GM12878 (cell line): ENCODE results near the gene GZMA. TPM values are rescaled to one million over a fixed set of nuclear protein-coding genes. Genes with fewer than 3 reads are reported as not detected.

ENCODE experiments used
- ATAC-seq: fragments of 200-7000 bp; cut with Tn5 transposase; 3 replicates; pipeline ENCODE4 v1.9.1; 2020; ENCODE audit warnings: mild to moderate bottlenecking, moderate library complexity
- BruUV-seq: library from RNA; stranded (reverse); fragments of 400-500 nt; replicated peaks from 2 replicates; lab custom pipeline; 2021; lab: Mats Ljungman, UMichigan
- CTCF ChIA-PET: fragments of 300-600 bp; sonication (Branson Sonifier 250); formaldehyde crosslinking; extraction: SDS; loops from one replicate; lab custom pipeline; 2021; ENCODE audit warnings: inconsistent platforms; lab: Yijun Ruan, JAX
- POLR2A ChIA-PET: fragments of 350-600 bp; formaldehyde crosslinking; extraction: SDS; loops from one replicate; lab custom pipeline; 2021; ENCODE audit warnings: inconsistent platforms; lab: Charles Lee
- RAD21 ChIA-PET: fragments of 300-600 bp; sonication (Branson Sonifier 250); formaldehyde crosslinking; loops from one replicate; lab custom pipeline; 2023; ENCODE audit warnings: antibody characterized with exemption; ENCODE audit not compliant: unreplicated experiment; lab: Charles Lee
- SMC1A ChIA-PET: fragments of 300-600 bp; sonication (Branson Sonifier 250); formaldehyde crosslinking; loops from one replicate; lab custom pipeline; 2023; ENCODE audit not compliant: unreplicated experiment, uncharacterized antibody; lab: Charles Lee
- DNase-seq: peaks from one replicate; pipeline ENCODE4 v3.0.0-alpha.2; 2011; ENCODE audit warnings: low read depth, low spot score
- FAIRE-seq: peaks from 3 replicates; lab custom pipeline; 2011; peaks lifted over from hg19 to GRCh38; lab: Jason Lieb, UNC
- H2AFZ ChIP-seq: 2 replicates; pipeline ENCODE4 v1.6.0; 2011; ENCODE audit warnings: low read depth, low read length, control low read depth; ENCODE audit not compliant: control insufficient read depth
- H3K27ac ChIP-seq: 2 replicates; pipeline ENCODE4 v1.5.1; 2011; ENCODE audit warnings: control low read depth; ENCODE audit not compliant: control insufficient read depth, insufficient read depth
- H3K27me3 ChIP-seq, 2 experiments: replicated peaks in 1 of 2; 2 replicates each; pipeline versions ENCODE4 v1.6.0 to v1.6.1; 2011; ENCODE audit warnings: low read length in 1 of 2; ENCODE audit not compliant: control insufficient read depth in 2 of 2, insufficient read depth in 2 of 2
- H3K36me3 ChIP-seq, 2 experiments: 2 replicates each; pipeline ENCODE4 v1.5.1; 2011; ENCODE audit warnings: low read length in 1 of 2; ENCODE audit not compliant: control insufficient read depth in 2 of 2, insufficient read depth in 2 of 2
- H3K4me1 ChIP-seq: 2 replicates; pipeline ENCODE4 v1.6.1; 2011; ENCODE audit warnings: mild to moderate bottlenecking, low read length, moderate library complexity, mixed read lengths; ENCODE audit not compliant: control insufficient read depth, insufficient read depth
- H3K4me2 ChIP-seq: 2 replicates; pipeline ENCODE4 v1.6.0; 2011; ENCODE audit warnings: control low read depth; ENCODE audit not compliant: control insufficient read depth, insufficient read depth
- H3K4me3 ChIP-seq: fragments of 200-600 bp; sonication (generic); 2 replicates; pipeline ENCODE4 v1.5.1; 2016
- H3K79me2 ChIP-seq: 2 replicates; pipeline ENCODE4 v1.6.0; 2011; ENCODE audit warnings: low read length; ENCODE audit not compliant: control insufficient read depth, insufficient read depth
- H3K9ac ChIP-seq: 2 replicates; pipeline ENCODE4 v1.8.0; 2011; ENCODE audit warnings: low read length, control low read depth, mixed read lengths; ENCODE audit not compliant: control insufficient read depth, insufficient read depth
- H3K9me3 ChIP-seq: replicated peaks from 3 replicates; pipeline ENCODE4 v1.5.1; 2011; ENCODE audit warnings: mild to moderate bottlenecking, low read length; ENCODE audit not compliant: control insufficient read depth, insufficient read depth
- H4K20me1 ChIP-seq: 2 replicates; pipeline ENCODE4 v1.6.0; 2011; ENCODE audit not compliant: control insufficient read depth, insufficient read depth
- BCLAF1 ChIP-seq: fragments of 450-650 bp; IDR thresholded peaks from 2 replicates; pipeline ENCODE4 v1.6.1; 2017; ENCODE audit warnings: antibody characterized with exemption, mild to moderate bottlenecking, moderate library complexity
- CBX3 ChIP-seq: fragments of 200-600 bp; sonication (generic); IDR thresholded peaks from 2 replicates; pipeline ENCODE4 v1.6.1; 2016; ENCODE audit warnings: low read depth, borderline replicate concordance
- E2F4 ChIP-seq: IDR thresholded peaks from 2 replicates; pipeline ENCODE4 v1.6.1; 2012; ENCODE audit warnings: low read depth, low read length, improper control_type of control experiment
- EED ChIP-seq: sonication (generic); IDR thresholded peaks from 2 replicates; pipeline ENCODE4 v1.6.1; 2016; ENCODE audit warnings: antibody characterized with exemption, low read depth
- RAD51 ChIP-seq: fragments of 450-650 bp; IDR thresholded peaks from 2 replicates; pipeline ENCODE4 v1.6.1; 2016; ENCODE audit warnings: moderate library complexity, mild to moderate bottlenecking, inconsistent platforms
- RBBP5 ChIP-seq: fragments of 200-600 bp; sonication (generic); conservative IDR thresholded peaks from 2 replicates; pipeline ENCODE4 v1.6.1; 2016
- SPI1 ChIP-seq: IDR thresholded peaks from 2 replicates; pipeline ENCODE4 v1.6.1; 2011; ENCODE audit warnings: low read depth, mild to moderate bottlenecking, low read length, moderate library complexity, borderline replicate concordance; ENCODE audit not compliant: insufficient read depth
- USF2 ChIP-seq: IDR thresholded peaks from 2 replicates; pipeline ENCODE4 v1.6.1; 2011; ENCODE audit warnings: low read depth, low read length, improper control_type of control experiment, borderline replicate concordance
- WGBS: methylation state at CpG from one replicate; pipeline ENCODE4 v1.1.6; 2016; ENCODE audit warnings: low lambda C conversion rate; ENCODE audit not compliant: insufficient replicate concordance, insufficient coverage; ENCODE audit errors: missing lambda C conversion rate; 5-methylcytosine and 5-hydroxymethylcytosine counted together
- in situ Hi-C: fragments of 300-500 bp; cut with MboI; formaldehyde crosslinking; loops from 9 replicates; pipeline ENCODE4 v1.14.3; 2018; ENCODE audit warnings: mixed read lengths
- intact Hi-C: fragments of 100-400 bp; cut with micrococcal nuclease; formaldehyde crosslinking; loops from one replicate; pipeline ENCODE4 v1.14.2; 2022; ENCODE audit not compliant: unreplicated experiment
- polyA plus RNA-seq, 11 experiments: library from polyadenylated mRNA; depleted of rRNA in 4 of 11; unstranded in 6 of 11; stranded (reverse) in 5 of 11; fragments of >200 nt; fragmentation: Nextera tagmentation in 4 of 11; fragmentation: Illumina TruSeq in 1 of 11; extraction: Ambion mirVana in 4 of 11; extraction: Trizol in 1 of 11; gene quantifications; 1 replicate in 1 of 11; 2 replicates in 10 of 11; pipeline versions ENCODE4 v1.2.1 to v1.2.3, GENCODE V29; 2011 to 2016; ENCODE audit warnings: inconsistent platforms in 2 of 11, missing spikeins in 2 of 11, low read depth in 1 of 11
- total RNA-seq, 4 experiments: library from RNA; depleted of rRNA in 3 of 4; stranded (reverse); fragments of >200 nt in 3 of 4; fragmentation: Illumina TruSeq in 1 of 4; extraction: Trizol in 1 of 4; gene quantifications; 2 replicates each; pipeline versions ENCODE4 v1.2.1 to v1.2.3, GENCODE V29; 2013 to 2021
- TF ChIP-seq, protein P1 (sequence below): fragments of 450-650 bp; conservative IDR thresholded peaks from 2 replicates; pipeline ENCODE4 v1.6.1; 2017; ENCODE audit warnings: mild to moderate bottlenecking, moderate library complexity

The GZMA gene
- total and polyA plus RNA-seq, 10 of the 15 experiments (the other 5 are each of a cell fraction or from before 2014, with no cell fraction given): 0.18 TPM; not detected in 9

GRCh38 chr5:55055183-55055582 lies 47.3 kb upstream of the GZMA start:
- intact Hi-C loops: no loop called here
- Histone ChIP-seq H3K9ac (no peak overlapping the region), H3K79me2 (no peaks in the 10 kb centered on the region), H3K4me1 (no peaks in the 10 kb centered on the region)
- ChIA-PET SMC1A (no interaction called here), RAD21 (no interaction called here)
- DNase-seq: no peak
- WGBS: 0% methylated on average over 2 of the region's 2 CpGs
- no peak for ATAC-seq
- no TSS peak for BruUV-seq
- TF ChIP-seq USF2: no peak
- no peak for TF ChIP-seq SPI1
- TF ChIP-seq, protein P1, sequence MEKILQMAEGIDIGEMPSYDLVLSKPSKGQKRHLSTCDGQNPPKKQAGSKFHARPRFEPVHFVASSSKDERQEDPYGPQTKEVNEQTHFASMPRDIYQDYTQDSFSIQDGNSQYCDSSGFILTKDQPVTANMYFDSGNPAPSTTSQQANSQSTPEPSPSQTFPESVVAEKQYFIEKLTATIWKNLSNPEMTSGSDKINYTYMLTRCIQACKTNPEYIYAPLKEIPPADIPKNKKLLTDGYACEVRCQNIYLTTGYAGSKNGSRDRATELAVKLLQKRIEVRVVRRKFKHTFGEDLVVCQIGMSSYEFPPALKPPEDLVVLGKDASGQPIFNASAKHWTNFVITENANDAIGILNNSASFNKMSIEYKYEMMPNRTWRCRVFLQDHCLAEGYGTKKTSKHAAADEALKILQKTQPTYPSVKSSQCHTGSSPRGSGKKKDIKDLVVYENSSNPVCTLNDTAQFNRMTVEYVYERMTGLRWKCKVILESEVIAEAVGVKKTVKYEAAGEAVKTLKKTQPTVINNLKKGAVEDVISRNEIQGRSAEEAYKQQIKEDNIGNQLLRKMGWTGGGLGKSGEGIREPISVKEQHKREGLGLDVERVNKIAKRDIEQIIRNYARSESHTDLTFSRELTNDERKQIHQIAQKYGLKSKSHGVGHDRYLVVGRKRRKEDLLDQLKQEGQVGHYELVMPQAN: no peak
- no peak for TF ChIP-seq EED
- no peak for TF ChIP-seq RAD51
- no peak for TF ChIP-seq BCLAF1
- no peak for TF ChIP-seq CBX3
- TF ChIP-seq E2F4: no peak
- TF ChIP-seq RBBP5: no peak
- TF ChIP-seq, all 136 proteins: peak for 0
- no peak for FAIRE-seq
- no peak overlapping the region for H3K4me3 ChIP-seq
- no peaks in the 10 kb centered on the region for H3K27me3 ChIP-seq
- H3K4me2 ChIP-seq: no peak overlapping the region
- no peaks in the 10 kb centered on the region; the same call in 2 of the 3 replicates for H3K9me3 ChIP-seq
- no peak overlapping the region for H3K27ac ChIP-seq
- H4K20me1 ChIP-seq: no peaks in the 10 kb centered on the region
- H3K36me3 ChIP-seq: no peaks in the 10 kb centered on the region
- ChIA-PET CTCF (no interaction called here), POLR2A (no interaction called here)
- no peak overlapping the region for H2AFZ ChIP-seq
- in situ Hi-C loops: no loop called here
